Parathyroid adenoma (tissue), 2 donors: Measurements from ENCODE around the gene IST1.

Source experiments
- H2AFZ ChIP-seq: fragments of 300-600 bp; sonication (generic); one replicate; pipeline ENCODE4 v1.7.0; 2017; ENCODE audit warnings: antibody characterized with exemption, mild to moderate bottlenecking
- H3K27ac ChIP-seq: fragments of 300-600 bp; sonication (generic); one replicate; pipeline ENCODE4 v1.7.0; 2017
- H3K27me3 ChIP-seq: fragments of 300-600 bp; sonication (generic); one replicate; pipeline ENCODE4 v1.7.0; 2017; ENCODE audit warnings: low read length; ENCODE audit not compliant: control insufficient read depth, insufficient read depth
- H3K36me3 ChIP-seq: fragments of 300-600 bp; sonication (generic); one replicate; pipeline ENCODE4 v1.7.0; 2017; ENCODE audit warnings: low read length; ENCODE audit not compliant: control insufficient read depth, insufficient read depth
- H3K4me1 ChIP-seq: fragments of 300-600 bp; sonication (generic); one replicate; pipeline ENCODE4 v1.7.0; 2017; ENCODE audit warnings: control low read depth
- H3K4me2 ChIP-seq: fragments of 300-600 bp; sonication (generic); one replicate; pipeline ENCODE4 v1.7.0; 2017; ENCODE audit warnings: low read length
- H3K4me3 ChIP-seq: fragments of 300-600 bp; sonication (generic); one replicate; pipeline ENCODE4 v1.7.0; 2017; ENCODE audit warnings: low read depth, low read length
- H3K79me2 ChIP-seq: fragments of 300-600 bp; sonication (generic); one replicate; pipeline ENCODE4 v1.7.0; 2017; ENCODE audit warnings: control low read depth
- H3K9ac ChIP-seq: fragments of 300-600 bp; sonication (generic); one replicate; pipeline ENCODE4 v1.7.0; 2017; ENCODE audit warnings: mild to moderate bottlenecking
- H3K9me3 ChIP-seq: fragments of 300-600 bp; sonication (generic); one replicate; pipeline ENCODE4 v1.7.0; 2017; ENCODE audit warnings: low read length; ENCODE audit not compliant: control insufficient read depth
- CTCF ChIP-seq: fragments of 300-600 bp; sonication (generic); IDR thresholded peaks from one replicate; pipeline ENCODE4 v1.7.0; 2017; ENCODE audit warnings: antibody characterized with exemption, mild to moderate bottlenecking
- donor health status: primary hyperparathyroidism.

IST1 gene

DNA sequence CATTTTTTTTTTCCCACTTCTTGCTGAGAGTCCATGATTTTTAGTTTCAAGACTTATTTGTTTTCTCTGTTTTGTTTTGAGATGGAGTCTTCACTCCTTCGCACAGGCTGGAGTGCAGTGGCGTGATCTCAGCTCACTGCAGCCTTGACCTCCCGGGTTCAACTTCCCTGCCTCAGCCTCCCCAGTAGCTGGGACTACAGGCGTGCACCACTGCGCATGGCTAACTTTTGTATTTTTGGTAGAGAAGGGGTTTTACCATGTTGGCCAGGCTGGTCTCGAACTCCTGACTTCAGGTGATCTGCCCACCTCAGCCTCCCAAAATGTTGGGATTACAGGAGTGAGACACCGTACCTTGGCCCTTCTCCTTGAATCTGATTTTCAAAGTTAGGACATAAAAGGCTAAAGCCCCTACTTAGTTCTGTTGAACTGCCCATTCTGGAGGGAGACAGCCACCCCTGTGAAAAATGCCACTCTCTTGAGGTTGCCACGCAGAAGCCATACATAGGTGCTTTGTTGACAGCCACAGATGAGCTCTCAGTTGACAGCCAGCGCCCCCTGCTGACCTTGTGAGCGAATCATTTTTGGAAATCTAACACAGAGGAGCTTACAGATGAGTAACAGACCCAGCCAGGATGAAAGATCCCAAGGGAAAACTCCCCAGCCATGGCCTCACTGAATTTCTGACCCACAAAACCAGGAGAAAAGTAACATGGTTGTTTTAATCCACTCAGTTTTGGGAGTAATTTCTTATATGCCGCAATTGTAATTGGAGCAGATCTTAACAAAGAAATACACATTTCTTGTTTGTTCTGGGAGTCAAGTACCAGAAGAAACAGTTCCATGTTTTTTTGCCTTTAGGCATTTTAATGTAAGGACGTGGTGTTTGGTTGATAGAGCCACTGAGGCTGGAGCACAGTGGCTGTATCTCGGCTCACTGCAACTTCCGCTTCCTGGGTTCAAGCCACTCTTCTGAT lies 66.0 kb downstream of the IST1 start:
- Histone ChIP-seq H3K27me3 (no peaks in the 10 kb centered on the region), H2AFZ (peak overlapping the region; percentile 62), H3K4me3 (no peak overlapping the region), H3K4me2 (no peak overlapping the region), H3K27ac (no peak overlapping the region), H3K9me3 (no peaks in the 10 kb centered on the region), H3K36me3 (no peaks in the 10 kb centered on the region), H3K4me1 (no peaks in the 10 kb centered on the region), H3K9ac (no peak overlapping the region), H3K79me2 (no peaks in the 10 kb centered on the region)
- peak; percentile 81 for TF ChIP-seq CTCF

- no peaks in the 10 kb centered on the region for H3K79me2 ChIP-seq
- no peak for TF ChIP-seq CTCF
Observed at GRCh38 chr16:71963125-71963875, 68.0 kb downstream of the IST1 start.

DNA sequence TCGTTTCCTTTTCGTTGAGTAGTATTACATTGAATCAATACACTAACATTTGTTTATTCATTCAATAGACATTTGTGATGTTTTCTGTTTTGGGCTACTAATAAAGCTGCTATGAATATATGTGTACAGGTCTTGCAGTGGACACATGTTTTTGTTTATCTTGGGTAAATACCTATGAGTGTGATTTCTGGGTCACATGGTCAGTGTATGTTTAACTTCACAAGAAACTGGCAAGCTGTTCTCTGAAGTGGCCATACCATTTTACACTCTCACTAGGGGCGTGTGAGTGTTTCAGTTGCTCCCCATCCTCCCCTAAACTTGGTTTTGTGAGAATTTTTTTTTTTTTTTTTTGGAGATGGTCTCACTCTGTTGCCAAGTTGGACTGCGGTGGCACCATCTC lies 69.9 kb downstream of the IST1 start:
- no peaks in the 10 kb centered on the region for H3K9me3 ChIP-seq
- no peaks in the 10 kb centered on the region for H3K4me1 ChIP-seq
- no peaks in the 10 kb centered on the region for H3K27me3 ChIP-seq
- H3K79me2 ChIP-seq: no peaks in the 10 kb centered on the region
- H3K4me3 ChIP-seq: no peak overlapping the region
- no peak for TF ChIP-seq CTCF
- H3K4me2 ChIP-seq: no peak overlapping the region
- H3K36me3 ChIP-seq: no peaks in the 10 kb centered on the region
- H2AFZ ChIP-seq: no peak overlapping the region
- H3K27ac ChIP-seq: no peak overlapping the region
- no peak overlapping the region for H3K9ac ChIP-seq

More at GRCh38 chr16:71963125-71963875, 68.0 kb downstream of the IST1 start:
- Histone ChIP-seq H3K27ac (no peak overlapping the region), H3K4me1 (no peaks in the 10 kb centered on the region), H3K4me2 (no peak overlapping the region), H3K27me3 (no peaks in the 10 kb centered on the region), H3K9ac (no peak overlapping the region), H3K9me3 (no peaks in the 10 kb centered on the region), H3K36me3 (no peaks in the 10 kb centered on the region), H2AFZ (no peak overlapping the region), H3K4me3 (no peak overlapping the region)

DNA sequence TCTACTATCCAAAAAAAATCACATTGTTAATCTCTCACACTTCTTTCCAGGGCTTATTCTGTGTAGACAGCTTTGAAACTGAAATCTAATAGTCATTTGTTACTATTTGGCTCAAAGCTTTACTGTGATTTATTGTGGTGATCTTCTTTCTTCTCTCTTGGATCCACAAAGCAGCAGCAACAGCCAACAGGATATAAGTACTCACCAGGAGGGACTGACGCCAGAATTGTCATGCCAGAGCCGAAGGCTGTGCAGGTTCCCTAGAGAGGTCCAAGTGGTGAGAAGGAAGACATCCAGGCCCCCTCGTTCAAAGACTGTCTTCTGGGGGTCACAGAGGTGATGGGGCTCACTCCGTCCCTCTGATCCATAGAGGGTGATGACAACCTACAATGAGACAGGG lies 71.6 kb downstream of the IST1 start:
- Histone ChIP-seq H3K4me1 (no peaks in the 10 kb centered on the region), H2AFZ (no peak overlapping the region)
- TF ChIP-seq CTCF: no peak

More for the DNA sequence above, 71.6 kb downstream of the IST1 start:
- no peaks in the 10 kb centered on the region for H3K79me2 ChIP-seq
- H3K4me3 ChIP-seq: no peak overlapping the region
- H3K4me2 ChIP-seq: no peak overlapping the region
- H3K36me3 ChIP-seq: no peaks in the 10 kb centered on the region
- no peaks in the 10 kb centered on the region for H3K27me3 ChIP-seq
- no peak overlapping the region for H3K27ac ChIP-seq
- H3K9me3 ChIP-seq: no peaks in the 10 kb centered on the region
- H3K9ac ChIP-seq: no peak overlapping the region
